Measurements from ENCODE around the gene SPIB.

GRCh38 chr19:50462970-50463369, 44.2 kb downstream of the SPIB start:
- TF ChIP-seq RAD21 (IDR thresholded peaks at IDR 0.05) (no peak), EGR1 (IDR thresholded peaks at IDR 0.05; ENCODE audit: low read depth in 2 of 2) (no peak), YY1 (IDR thresholded peaks at IDR 0.05) (no peak), CTCF (IDR thresholded peaks at IDR 0.05; ENCODE audit: low read depth, low read length, missing input control) (no peak), GABPA (IDR thresholded peaks at IDR 0.05 in 1 of 2, conservative IDR thresholded peaks at IDR 0.05 in 1 of 2) (no peak), ZBTB33 (IDR thresholded peaks at IDR 0.05) (no peak), FOXA1 (IDR thresholded peaks at IDR 0.05) (no peak)

All from liver (tissue), 3 donors.